SIG-M5 treated with dmso at 0.1 percent for 504 hours (cell line): Measurements from ENCODE around the gene CRISPLD2.
"Not testable (repeated sequence)": the region's sequence is repeated elsewhere in the genome, so short reads cannot be mapped to it uniquely, and the experiment has no call there.

Source experiments
- DNase-seq: peaks from one replicate; lab custom pipeline; 2025; ENCODE audit not compliant: unreplicated experiment; lab: John Stamatoyannopoulos, UW

CRISPLD2 gene

DNA sequence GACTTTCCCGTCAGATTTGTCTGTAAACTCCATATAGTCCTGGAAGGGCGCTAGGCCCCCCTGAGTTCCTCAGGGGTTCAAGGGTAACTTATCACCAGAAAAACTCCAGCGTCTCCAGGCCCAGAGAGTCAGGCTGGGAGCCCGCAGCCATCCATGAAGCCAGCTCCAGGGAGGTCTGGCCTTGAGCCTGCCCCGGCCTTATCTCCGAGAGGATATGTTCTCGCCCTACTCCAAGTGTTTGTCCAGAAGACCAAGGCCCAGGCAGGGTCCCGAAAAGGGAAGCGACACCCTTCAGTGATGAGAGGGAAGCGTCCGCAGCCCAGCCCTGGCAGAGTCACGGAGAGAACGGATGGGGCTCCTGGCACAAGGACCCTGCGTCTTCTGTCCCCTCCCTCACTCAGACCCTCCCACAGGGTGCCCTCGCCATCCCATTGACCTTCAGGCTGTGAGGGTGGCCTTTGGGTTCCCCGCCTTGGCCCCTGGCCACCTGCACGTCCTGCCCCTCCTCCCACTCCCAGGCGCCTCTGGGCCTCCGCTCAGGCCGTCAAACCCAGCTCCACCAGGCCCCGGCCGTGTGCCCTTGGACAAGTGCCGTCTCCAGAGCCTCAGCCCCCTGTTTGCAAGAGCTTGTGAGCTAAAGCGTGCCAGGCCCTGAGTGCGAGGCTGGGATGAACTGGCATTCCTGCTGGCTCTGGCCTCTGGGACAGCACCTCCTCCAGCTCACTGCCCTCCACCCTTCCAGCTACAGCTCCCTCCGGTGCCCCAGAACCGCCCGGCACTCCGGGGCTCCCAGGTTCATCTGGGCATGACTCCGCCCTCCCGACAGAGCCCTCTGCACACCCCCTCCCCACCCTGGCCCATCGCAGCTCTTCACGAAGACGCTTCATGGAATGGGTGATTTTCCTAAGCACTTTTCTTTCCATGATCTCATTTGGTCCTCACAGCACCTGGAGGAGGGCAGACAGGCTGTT is 108.1 kb downstream of the CRISPLD2 start:
- DNase-seq, result no peak

DNA sequence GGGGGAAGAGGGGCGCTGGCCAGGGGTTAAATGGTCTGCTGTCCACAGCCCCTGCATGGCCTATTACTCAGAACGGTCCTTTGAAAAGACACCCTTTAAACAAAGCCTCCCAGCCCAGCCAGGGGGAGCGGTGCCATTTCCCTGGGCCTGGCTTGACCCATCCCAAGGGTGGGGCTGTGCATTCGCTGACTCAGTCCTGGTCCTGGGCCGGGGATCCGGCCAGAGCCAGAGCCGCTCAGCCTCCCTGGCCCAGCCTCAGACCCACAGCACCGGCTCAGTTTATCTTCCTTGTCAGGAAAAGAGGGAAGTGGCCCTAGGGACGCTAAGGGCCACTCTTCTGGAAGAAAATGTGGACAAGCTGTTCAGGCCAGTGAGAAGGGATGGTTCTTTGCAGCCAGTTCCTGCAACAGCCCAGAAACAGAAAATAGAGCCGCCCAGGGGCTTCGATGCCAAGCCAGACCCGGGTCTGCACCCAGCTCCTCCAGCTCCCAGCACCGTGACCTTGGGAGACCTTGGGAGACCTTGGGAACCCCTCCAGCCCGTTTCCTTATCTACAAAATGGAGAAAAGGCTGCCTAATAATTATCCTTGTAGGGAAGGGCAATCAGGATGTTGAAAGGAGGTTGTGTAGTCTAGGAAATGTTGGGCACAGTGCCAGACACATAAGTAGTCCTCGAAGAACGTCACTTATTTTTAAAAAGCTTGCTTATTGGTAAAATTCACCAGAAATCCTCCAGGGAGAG is 109.1 kb downstream of the CRISPLD2 start:
- DNase-seq, result no peak

DNA sequence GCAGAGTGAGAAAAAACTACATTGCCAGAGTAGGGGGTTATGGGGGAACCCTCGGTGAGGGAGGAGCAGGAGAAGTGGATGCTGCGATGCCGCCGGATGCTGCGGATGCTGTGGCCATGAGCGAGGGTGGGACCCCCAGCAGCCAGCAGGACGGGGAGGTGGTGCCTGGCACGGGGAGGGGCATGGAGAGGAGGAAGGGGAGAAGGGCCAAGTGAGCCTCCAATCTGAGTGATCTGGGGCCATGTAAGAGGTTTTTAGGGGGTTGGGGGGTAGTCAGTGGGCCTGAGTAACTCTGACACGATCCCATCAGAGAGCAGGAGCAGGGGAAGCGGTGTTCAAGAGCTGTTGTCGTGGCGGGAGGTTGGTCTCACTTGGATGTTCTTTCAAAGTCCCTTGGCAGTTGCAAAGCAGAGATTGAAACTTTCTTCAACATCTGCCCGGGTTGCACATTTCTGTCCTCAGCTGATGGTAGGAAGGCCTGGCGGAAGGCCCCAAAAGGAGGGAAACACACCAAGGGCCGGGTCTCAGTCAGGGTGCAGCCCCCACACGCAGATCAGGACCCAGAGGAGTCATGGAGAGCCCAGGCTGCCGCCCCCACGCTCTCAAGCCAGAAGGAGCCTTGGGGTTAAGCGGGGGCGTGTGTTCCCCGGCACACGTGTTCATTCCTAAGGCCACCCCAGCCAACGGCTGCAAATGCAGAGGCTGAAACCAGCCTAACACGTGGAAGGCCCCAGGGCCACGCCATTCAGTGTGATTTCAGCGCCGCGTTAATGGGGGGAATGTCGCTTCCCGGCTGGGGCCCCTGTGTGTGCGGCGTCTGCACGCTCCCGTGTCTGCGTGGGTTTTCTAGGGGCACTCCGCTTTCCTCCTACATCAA is 109.9 kb downstream of the CRISPLD2 start:
- no peak for DNase-seq

DNA sequence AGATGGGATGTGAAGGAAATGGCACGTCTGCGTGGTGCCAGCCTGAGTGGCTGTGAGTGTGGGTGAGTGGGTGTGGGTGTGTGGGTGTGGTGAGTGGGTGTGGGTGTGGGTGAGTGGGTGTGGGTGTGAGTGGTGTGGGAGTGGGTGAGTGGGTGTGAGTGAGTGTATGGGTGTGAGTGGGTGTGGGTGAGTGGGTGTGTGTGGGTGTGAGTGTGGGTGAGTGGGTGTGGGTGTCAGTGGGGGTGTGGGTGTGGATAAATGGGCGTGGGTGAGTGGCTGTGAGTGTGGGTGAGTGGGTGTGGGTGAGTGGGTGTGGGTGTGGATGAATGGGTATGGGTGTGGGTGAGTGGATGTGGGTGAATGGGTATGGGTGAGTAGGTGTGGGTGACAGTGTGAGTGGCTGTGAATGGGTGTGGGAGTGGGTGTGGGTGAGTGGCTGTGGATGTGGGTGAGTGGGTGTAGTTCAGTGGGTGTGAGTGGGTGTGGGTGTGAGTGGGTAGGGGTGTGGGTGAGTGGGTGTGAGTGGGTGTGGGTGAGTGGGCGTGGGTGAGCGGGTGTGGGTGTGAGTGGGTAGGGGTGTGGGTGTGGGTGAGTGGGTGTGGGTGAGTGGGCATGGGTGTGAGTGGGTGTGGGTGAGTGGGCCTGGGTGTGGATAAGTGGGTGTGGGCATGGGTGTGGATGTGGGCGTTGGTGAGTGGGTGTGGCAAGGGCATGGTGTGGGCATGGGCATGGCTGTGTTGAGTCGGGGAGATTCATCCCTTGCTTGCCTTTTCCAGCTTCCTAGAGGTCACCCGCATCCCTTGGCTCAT is 110.7 kb downstream of the CRISPLD2 start:
- DNase-seq, result no peak

DNA sequence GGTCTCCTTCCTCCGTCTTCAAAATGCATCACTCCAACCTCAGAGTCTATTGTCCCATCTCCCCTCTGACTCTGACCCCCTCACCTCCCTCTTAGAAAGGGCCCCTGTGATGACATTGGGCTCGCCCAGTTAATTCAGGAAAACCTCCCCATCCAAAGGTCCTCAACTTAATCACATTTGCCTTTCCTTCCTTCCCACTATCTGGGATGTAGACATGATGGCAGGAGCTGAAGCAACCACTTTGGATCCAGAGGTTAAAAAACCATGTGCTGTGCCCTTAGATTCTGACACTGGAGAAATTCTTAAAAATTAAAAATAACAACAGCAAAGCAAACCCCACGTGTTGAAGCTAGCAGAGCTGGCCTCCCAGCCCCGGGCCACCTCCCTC is 111.3 kb downstream of the CRISPLD2 start:
- DNase-seq, result no peak

DNA sequence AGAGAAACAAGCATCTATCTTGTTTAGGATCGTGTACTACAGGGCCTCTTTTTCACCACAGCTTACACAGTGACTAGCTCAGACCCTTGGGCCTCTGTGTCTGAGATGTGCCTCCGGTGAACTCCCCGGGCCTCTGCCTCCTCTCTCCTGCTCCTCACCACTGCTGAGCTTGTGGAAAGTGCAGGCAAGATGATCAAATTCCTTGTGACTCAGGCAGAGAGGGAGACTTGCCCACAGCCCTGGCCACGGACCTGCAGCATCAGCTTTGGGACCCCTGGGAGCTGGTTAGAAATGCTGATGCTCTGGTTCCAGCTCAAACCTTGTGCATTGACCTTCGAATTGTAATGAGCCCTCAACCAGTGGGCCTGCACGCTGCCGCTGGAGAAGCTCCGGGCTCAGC is 111.7 kb downstream of the CRISPLD2 start:
- no peak for DNase-seq

DNA sequence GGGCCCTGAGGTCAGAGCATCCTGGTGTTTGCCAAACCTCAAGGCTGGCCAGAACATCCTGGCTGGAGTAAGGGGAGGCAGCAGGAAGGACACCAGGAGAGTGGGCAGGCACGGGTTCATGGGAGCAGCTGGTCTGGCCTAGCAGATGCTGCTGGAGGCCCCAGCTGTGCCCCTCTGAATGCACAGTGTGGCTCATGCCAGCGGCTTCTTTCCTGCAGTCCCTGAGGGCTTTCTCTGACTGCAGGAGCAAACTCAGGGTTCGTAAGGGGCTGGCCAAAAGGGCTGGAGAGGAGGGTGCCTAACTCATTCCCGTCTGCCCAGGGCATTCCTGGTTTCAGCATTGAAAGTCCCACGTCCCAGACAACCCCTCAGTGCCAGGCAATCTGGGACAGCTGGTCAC is 112.9 kb downstream of the CRISPLD2 start:
- DNase-seq, result no peak

DNA sequence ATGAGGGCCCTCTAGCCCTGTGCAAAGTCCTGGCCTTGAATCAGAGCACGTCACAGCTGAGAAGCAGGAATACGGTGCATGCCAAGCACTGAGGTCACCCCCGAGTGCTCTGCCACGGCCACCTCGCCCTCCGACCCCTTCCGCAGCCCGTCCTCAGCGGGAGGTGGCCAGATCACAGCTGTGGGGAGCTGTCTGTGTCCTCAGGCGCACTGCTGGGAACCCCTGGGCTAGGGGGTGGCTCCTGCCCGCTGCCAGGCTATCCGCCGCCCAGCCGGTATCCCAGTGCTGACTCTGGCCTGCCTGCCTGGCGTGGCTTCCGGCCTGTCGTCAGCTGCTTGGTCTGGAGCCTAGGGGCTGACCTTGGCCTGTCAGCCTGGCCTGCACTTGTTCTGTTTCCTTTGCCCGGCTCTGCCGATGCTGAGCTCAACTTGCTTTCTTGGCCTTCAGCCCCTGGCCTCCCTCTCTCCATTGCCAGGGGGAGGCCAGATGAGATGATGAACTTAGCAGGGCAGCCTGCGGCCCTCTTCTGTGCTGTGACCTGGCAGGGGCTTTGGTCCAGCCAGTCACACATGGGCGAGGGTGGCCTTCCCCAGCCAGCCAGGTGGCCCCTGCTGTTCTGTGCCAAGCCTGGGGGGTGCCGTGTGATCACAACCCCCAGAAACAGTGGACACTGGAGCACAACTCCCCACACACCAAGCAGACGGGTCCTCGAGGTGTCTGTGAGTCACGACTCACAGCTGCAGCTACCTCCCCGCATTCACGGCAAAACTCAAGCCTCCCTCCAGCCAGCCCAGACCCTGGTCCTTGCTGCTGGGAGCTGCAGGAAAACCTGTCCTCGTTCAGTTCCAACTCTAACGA is 114.2 kb downstream of the CRISPLD2 start:
- DNase-seq, result no peak

DNA sequence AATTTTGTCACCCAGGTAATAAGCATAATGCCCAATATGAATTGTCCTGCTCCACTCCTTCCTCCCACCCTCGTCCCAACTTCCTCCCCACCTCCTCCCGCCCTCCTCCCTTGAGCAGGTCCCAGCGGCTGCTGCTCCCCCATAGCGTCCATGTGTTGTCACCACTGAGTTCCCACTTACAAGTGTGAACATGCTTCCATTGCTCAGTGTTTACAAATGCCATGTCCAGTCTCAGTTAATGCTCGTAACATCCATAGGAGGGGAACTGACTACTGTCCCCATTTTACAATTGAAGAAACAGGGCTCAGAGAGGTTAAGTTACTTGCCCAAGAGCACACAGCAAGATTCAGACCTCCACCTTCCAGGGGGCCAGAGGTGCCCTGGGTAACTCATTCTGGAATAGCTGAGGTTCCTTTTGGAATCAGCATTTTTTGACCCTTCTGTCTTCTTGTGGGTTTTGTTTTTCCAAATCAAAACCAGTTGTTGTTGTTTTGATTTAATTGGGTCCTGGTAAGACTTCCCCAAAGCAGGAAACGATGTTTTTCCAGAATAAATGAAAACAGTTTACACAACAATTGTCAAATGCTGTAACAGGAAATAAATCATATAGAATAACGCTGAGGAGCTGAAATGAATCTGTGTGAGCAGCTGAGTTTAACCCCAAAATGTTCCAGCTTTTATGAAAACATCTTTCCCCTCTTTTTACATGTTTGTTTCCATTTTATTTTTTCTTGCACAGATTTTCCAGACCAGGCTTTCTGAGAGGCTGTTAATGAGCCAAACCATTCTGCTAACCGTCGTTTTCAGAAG is 117.6 kb downstream of the CRISPLD2 start:
- no peak for DNase-seq

DNA sequence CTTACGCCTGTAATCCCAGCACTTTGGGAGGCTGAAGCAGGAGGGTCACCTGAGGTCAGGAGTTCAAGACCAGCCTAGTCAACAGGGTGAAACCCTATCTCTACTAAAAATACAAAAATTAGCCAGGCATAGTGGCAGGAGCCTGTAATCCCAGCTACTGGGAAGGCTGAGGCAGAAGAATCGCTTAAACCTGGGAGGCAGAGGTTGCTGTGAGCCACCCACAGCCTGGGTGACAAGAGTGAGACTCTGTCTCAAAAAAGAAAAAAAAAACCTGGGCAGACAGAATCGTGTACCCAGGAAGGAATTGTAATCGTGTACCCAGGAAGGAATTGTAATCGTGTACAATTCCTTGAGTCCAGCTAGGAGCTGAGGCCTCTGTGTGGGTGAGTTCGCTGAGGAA is 118.8 kb downstream of the CRISPLD2 start:
- DNase-seq, result not testable (repeated sequence)

DNA sequence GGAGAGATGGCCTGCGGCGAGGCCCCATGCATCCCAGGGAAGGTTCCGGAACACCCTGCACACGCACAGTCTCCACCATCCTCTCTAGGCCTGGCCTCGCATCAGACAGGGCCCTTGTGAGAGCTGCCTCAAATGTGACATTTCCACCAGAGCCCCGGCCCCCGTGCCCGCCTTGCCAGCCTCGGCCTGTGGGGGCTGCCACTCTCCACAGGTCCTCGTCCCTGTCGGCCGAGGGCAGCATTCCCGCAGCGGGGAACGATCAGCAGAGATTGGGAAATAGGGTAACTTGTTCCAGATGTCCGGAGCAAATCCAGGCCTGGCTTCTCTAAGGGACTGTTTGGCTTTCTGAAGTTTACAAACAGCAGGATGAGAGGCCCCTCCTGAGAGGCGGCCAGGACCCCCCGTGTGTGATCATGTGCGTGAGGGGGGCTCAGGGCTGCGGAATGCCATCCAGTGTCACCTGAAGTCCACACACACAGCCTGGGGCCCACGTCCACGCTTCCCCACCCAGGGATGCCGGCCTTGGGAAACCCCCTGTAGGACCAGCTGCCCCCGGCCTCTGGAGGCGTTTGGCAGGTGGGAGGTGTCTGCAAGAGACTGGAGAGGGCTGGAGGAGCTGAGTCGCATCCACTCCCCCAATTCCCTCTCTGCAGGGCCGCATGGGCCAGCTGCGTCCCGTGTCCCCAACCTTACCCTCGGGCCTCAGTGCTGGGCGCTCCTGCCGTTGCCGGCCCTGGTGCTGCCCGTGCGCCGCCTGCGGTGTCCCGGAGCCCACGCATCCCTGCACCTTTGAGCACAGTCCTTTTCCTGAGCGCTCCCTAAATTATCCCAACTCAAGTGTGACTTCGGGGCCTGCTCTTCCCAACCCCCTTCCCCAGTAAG is 121.1 kb downstream of the CRISPLD2 start:
- no peak for DNase-seq

DNA sequence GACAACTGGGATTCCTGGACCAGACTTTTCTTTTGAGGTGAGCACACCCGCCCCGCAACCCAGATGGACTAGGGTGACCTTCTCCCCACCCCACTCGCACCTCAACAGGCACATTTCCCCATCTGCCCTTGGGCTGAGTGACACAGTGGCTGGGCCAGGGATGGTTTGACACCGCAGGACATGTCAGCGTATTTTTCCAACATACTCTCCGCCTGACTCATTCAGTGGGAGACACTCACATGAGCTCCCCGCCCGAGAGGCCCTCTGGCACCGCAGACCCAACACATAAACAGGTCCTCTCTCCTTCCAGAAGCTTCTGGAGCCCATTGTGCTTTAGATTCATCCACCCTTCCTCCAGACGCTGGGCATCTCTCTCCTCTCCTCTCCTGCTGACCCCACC is 122.1 kb downstream of the CRISPLD2 start:
- no peak for DNase-seq

DNA sequence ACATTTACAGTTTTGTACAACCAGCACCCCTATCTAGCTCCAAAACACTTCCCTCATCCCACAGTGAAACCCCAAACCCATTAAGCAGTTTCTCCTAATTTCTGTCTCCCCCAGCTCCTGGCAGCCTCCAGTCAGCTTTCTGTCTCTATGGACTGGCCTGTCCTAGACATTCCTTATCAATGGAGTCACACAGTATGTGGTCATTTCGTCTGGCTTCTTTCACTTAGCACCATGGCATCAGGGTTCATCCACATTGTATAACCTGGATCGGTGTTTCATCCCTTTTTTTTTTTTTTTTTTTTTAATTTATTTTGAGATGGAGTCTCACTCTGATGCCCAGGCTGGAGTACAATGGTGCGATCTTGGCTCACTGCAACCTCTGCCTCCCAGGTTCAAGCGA is 123.0 kb downstream of the CRISPLD2 start:
- no peak for DNase-seq

DNA sequence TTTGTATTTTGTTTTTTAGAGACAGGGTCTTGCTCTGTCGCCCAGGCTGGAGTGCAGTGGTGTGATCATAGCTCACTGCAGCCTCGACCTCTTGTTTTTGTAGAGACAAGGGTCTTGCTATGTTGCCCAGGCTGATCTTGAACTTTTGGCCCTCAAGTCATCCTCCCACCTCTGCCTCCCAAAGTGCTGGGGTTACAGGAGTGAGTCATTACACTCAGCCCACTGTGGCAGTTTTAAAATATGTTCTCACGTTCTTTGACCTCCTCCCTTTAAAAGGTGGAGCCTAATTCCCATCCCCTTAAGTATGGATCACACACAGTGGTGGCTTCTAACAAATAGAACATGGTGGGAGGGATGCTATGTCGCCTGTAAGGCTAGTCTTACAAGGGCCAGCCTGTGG is 123.8 kb downstream of the CRISPLD2 start:
- DNase-seq, result no peak

DNA sequence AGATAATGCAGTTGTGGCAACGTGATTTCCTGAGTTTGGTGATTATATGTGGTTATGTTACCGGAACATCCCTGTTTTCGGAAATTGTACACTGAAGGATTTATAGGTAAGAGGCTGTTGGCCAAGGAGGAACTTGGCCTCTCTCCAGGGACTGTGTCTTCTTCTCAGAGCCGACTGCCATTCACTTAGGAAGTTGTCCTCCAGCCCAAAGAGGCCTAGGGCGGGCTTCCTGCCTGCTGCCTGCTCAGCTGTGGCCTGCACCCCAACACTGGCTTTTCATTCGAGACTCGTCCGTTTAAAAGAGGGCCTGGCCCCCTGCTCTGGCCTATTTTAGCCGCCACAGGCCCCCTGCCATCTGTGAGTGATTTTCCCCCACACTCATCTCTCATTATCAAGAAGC is 127.2 kb downstream of the CRISPLD2 start:
- no peak for DNase-seq

DNA sequence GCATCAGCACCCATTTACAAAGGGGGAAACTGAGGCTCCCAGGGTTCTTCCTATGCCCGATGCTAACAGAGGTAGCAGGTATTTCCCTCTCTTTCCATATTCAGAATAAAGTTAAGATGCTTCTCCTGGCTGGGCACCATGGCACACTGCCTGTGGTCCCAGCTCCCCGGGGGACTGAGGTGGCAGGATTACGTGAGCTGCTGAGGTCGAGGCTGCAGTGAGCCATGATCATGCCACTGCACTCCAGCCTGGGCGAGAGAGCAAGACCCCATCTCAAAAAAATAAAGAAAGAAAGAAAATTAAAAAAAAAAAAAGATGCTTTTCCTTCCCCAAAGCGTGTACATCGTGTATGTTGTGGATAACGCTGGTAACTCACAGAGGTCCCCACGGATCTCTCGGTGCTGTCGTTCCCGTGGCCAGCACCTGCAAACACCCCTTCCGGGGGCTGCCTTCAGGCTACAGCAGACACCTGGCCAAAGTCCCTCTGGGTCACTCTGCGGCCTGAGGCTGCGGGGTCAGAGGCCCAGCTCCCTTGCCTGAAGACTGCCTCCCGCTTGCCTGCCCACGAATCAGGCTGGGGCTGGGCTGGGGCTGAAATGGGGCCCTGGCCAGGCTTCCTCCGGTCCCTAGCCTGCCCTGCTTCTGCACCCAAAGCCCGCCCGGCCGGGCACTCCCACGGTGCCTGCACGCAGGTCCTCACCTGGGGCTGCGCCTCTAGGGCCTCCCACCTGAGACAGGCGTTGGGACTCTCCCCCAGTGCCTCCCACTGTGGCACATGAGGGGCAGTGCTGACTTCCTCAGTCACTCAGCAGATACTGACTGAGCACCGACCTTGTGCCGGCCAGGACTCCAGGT is 128.4 kb downstream of the CRISPLD2 start:
- no peak for DNase-seq
